OCI-LY7 (cell line): ENCODE measurements around the gene COL4A5. TPM values are rescaled to one million over a fixed set of nuclear protein-coding genes. Genes with fewer than 3 reads are reported as not detected.

ENCODE experiments used
- BruUV-seq: library from RNA; stranded (reverse); fragments of 400-500 nt; replicated peaks from 2 replicates; lab custom pipeline; 2021; lab: Mats Ljungman, UMichigan
- CTCF ChIA-PET: fragments of 300-600 bp; sonication (Branson Sonifier 250); formaldehyde crosslinking; loops from one replicate; lab custom pipeline; 2022; ENCODE audit warnings: antibody characterized with exemption; ENCODE audit not compliant: unreplicated experiment; lab: Charles Lee
- POLR2A ChIA-PET: fragments of 300-600 bp; sonication (Branson Sonifier 250); formaldehyde crosslinking; loops from one replicate; lab custom pipeline; 2022; ENCODE audit warnings: antibody characterized with exemption; lab: Charles Lee
- DNase-seq: peaks from one replicate; pipeline ENCODE4 v3.0.0-alpha.2; 2015; ENCODE audit warnings: low spot score
- H2AFZ ChIP-seq: fragments of 200-600 bp; sonication (generic), shearing (Covaris generic); 2 replicates; pipeline ENCODE4 v1.6.1; 2014; ENCODE audit warnings: mild to moderate bottlenecking, antibody characterized with exemption, low read length, moderate library complexity
- H3K27ac ChIP-seq: fragments of 200-600 bp; sonication (generic); 2 replicates; pipeline ENCODE4 v1.5.1; 2014; ENCODE audit warnings: mixed run types, low read depth, mild to moderate bottlenecking, moderate library complexity, low read length, inconsistent platforms; ENCODE audit not compliant: poor library complexity, severe bottlenecking
- H3K36me3 ChIP-seq: fragments of 200-600 bp; sonication (generic); 2 replicates; pipeline ENCODE4 v1.6.1; 2014; ENCODE audit warnings: mild to moderate bottlenecking, antibody characterized with exemption, low read length, moderate library complexity, mixed read lengths; ENCODE audit not compliant: insufficient read depth
- H3K4me1 ChIP-seq: fragments of 200-600 bp; sonication (generic); 2 replicates; pipeline ENCODE4 v1.5.1; 2014; ENCODE audit warnings: mild to moderate bottlenecking, low read length; ENCODE audit not compliant: insufficient read depth, poor library complexity, severe bottlenecking
- H3K4me2 ChIP-seq: fragments of 200-600 bp; sonication (generic); 2 replicates; pipeline ENCODE4 v1.6.1; 2014; ENCODE audit warnings: mild to moderate bottlenecking, low read length
- H3K4me3 ChIP-seq: fragments of 200-600 bp; sonication (generic); 2 replicates; pipeline ENCODE4 v1.5.1; 2014; ENCODE audit warnings: mild to moderate bottlenecking, low read depth, low read length; ENCODE audit not compliant: poor library complexity, severe bottlenecking
- H3K79me2 ChIP-seq: fragments of 200-600 bp; sonication (generic); 2 replicates; pipeline ENCODE4 v1.6.1; 2016; ENCODE audit warnings: low read depth, mild to moderate bottlenecking, low read length, moderate library complexity, mixed read lengths; ENCODE audit not compliant: insufficient read depth
- H3K9me2 ChIP-seq: fragments of 200-600 bp; sonication (generic); 2 replicates; pipeline ENCODE4 v1.6.1; 2016; ENCODE audit warnings: mild to moderate bottlenecking, low read length, mixed read lengths; ENCODE audit not compliant: insufficient read depth
- H3K9me3 ChIP-seq: fragments of 200-600 bp; sonication (generic); 2 replicates; pipeline ENCODE4 v1.6.1; 2014; ENCODE audit warnings: mild to moderate bottlenecking, mixed run types, low read length, mixed read lengths
- H4K20me1 ChIP-seq: fragments of 200-600 bp; sonication (generic); 2 replicates; pipeline ENCODE4 v1.6.1; 2014; ENCODE audit warnings: mild to moderate bottlenecking, antibody characterized with exemption, low read length, moderate library complexity, mixed read lengths; ENCODE audit not compliant: insufficient read depth
- CTCF ChIP-seq: fragments of 200-600 bp; sonication (generic); conservative IDR thresholded peaks from 2 replicates; pipeline ENCODE4 v1.5.1; 2014; ENCODE audit warnings: mild to moderate bottlenecking, antibody characterized with exemption, low read length, moderate library complexity, mixed read lengths
- EZH2phosphoT487 ChIP-seq: fragments of 200-600 bp; sonication (generic); IDR thresholded peaks from 2 replicates; pipeline ENCODE4 v1.6.1; 2018; ENCODE audit warnings: low read depth, borderline replicate concordance, mild to moderate bottlenecking, mixed run types, antibody characterized with exemption, low read length, moderate library complexity, mixed read lengths
- intact Hi-C: fragments of 100-400 bp; cut with micrococcal nuclease; formaldehyde crosslinking; loops from one replicate; pipeline ENCODE4 v1.10.0; 2022; ENCODE audit not compliant: unreplicated experiment
- total RNA-seq, 2 experiments: library from RNA; depleted of rRNA in 1 of 2; stranded (reverse); fragments of >200 nt in 1 of 2; shearing (Covaris generic) in 1 of 2; gene quantifications; 2 replicates each; pipeline ENCODE4 v1.2.3, GENCODE V29; 2014 to 2022

Gene COL4A5
- total RNA-seq, 2 experiments from 2014 or later: not detected

DNA sequence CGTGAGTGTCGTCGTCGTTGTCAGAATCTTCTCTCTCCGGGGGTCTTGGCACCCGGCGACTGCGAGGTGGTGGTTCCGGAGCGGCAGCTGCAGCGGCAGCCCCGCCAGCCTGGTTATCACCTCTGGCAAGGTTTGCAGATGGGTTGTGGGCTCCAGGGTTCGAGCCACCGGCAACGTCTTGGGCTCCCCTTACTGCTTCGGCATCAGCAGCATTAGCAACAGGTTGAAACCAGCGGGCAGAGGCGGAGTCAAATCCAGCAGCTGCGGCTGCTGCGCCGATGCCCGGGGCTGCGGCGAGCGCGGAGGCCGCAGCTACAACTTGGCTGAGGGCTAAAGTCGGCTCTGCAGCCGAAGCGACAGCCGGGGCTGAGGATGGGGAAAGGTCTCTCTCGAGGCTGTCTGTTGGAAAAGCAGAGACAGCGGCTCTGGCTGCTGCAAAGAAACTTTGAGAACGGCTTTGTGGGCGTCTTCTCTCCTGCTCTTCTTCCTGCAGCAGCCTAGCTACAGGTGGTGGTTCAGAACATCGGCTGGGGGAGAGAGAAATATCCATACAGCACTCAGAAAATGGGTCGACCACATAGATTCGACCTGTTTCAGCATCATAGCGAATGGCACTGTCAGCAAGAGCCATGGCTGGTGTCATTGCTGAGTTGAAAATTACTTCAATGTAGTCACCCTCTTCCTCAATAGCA, 293.1 kb downstream of the COL4A5 start:
- Histone ChIP-seq H3K4me2 (no peak overlapping the region), H3K4me1 (no peaks in the 10 kb centered on the region), H3K79me2 (no peaks in the 10 kb centered on the region), H3K4me3 (no peak overlapping the region), H3K9me2 (no peaks in the 10 kb centered on the region), H4K20me1 (no peaks in the 10 kb centered on the region), H3K36me3 (no peaks in the 10 kb centered on the region), H3K27ac (no peak overlapping the region), H3K9me3 (no peaks in the 10 kb centered on the region), H2AFZ (no peak overlapping the region)
- DNase-seq: no peak
- intact Hi-C loops: no loop called here
- TF ChIP-seq CTCF: no peak
- TF ChIP-seq EZH2phosphoT487: no peak
- no TSS peak for BruUV-seq
- POLR2A ChIA-PET: no interaction called here
- CTCF ChIA-PET: no interaction called here

DNA sequence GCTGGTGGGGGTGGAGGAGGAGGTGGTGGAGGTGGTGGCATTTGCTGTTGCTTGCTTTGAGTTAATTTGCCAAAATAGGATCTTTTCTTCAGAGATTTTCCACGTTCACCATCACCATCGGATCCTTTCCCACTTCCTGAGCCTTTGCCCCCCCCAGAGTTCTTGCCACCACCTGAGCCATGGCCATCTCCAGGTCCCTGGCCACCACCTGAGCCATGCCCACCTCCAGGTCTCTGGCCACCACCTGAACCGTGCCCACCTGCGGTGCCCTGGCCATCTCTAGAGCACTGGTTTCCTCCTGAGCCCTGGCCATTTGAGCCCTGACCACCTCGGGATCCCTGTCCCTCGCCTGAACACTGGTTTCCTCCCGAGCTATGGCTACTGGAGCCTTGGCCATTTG, 294.8 kb downstream of the COL4A5 start:
- H4K20me1 ChIP-seq: no peaks in the 10 kb centered on the region
- H3K27ac ChIP-seq: no peak overlapping the region
- H3K4me3 ChIP-seq: no peak overlapping the region
- BruUV-seq: no TSS peak
- H2AFZ ChIP-seq: no peak overlapping the region
- no peak for DNase-seq
- TF ChIP-seq EZH2phosphoT487 (no peak), CTCF (no peak)
- intact Hi-C loops: no loop called here
- no peaks in the 10 kb centered on the region for H3K9me2 ChIP-seq
- ChIA-PET CTCF (no interaction called here), POLR2A (no interaction called here)
- H3K9me3 ChIP-seq: no peaks in the 10 kb centered on the region
- H3K79me2 ChIP-seq: no peaks in the 10 kb centered on the region
- no peaks in the 10 kb centered on the region for H3K36me3 ChIP-seq
- H3K4me1 ChIP-seq: no peaks in the 10 kb centered on the region
- no peak overlapping the region for H3K4me2 ChIP-seq

GRCh38 chrX:108735091-108735678, 295.5 kb downstream of the COL4A5 start:
- Histone ChIP-seq H3K9me2 (no peaks in the 10 kb centered on the region), H3K9me3 (no peaks in the 10 kb centered on the region), H3K36me3 (no peaks in the 10 kb centered on the region), H4K20me1 (no peaks in the 10 kb centered on the region), H2AFZ (no peak overlapping the region), H3K4me1 (no peaks in the 10 kb centered on the region), H3K4me2 (no peak overlapping the region), H3K27ac (no peak overlapping the region), H3K79me2 (no peaks in the 10 kb centered on the region), H3K4me3 (no peak overlapping the region)
- CTCF ChIA-PET: no interaction called here
- BruUV-seq: no TSS peak
- no peak for TF ChIP-seq CTCF
- TF ChIP-seq EZH2phosphoT487: no peak
- POLR2A ChIA-PET: interaction anchor here (0.6 kb wide), 1 partner anchor 42 kb away, joined by 3 read pairs; no protein-coding TSS in a partner anchor
- DNase-seq: no peak
- intact Hi-C loops: no loop called here
